ENCODE data around the gene XRCC4.

GRCh38 chr5:83323557-83324180 lies 246.3 kb downstream of the XRCC4 start:
- TF ChIP-seq EP300 (IDR thresholded peaks at IDR 0.05) (no peak), CTCF (IDR thresholded peaks at IDR 0.05) (no peak)

All from sigmoid colon (tissue), 4 donors.